ENCODE measurements around the gene CDON.
"Not testable (repeated sequence)": the region's sequence is repeated elsewhere in the genome, so short reads cannot be mapped to it uniquely, and the experiment has no call there.

The CDON gene

DNA sequence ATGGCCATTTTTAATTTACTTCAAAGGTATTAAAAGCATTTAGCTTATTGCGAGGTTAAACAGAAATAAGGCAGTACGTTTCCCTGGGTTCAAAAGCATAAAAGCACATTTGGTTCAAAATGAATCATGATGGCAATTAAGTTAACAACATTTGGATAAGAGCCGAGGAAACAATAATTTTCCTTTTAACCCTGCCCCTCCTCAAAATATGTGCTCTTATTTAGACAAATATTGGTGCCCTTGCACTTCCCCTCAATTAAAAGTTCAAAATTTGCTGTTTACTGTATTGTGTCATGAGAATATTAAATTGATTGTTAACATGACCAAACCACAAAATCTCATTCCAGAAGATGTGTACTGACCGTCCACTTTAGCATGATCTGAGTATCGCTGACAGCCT, 68.2 kb downstream of the CDON start:
- Mint-ChIP-seq H3K4me1 (peaks cover 53% of the 10 kb centered on the region), H3K9me3 (no peaks in the 10 kb centered on the region), H3K4me3 (no peak overlapping the region), H3K27ac (no peak overlapping the region), H3K27me3 (ENCODE audit: low read depth) (no peaks in the 10 kb centered on the region), H3K36me3 (ENCODE audit: low read depth) (peaks cover 84% of the 10 kb centered on the region)
- no peak for TF ChIP-seq CTCF (IDR thresholded peaks at IDR 0.05; ENCODE audit: unreplicated experiment in 3 of 3)

DNA sequence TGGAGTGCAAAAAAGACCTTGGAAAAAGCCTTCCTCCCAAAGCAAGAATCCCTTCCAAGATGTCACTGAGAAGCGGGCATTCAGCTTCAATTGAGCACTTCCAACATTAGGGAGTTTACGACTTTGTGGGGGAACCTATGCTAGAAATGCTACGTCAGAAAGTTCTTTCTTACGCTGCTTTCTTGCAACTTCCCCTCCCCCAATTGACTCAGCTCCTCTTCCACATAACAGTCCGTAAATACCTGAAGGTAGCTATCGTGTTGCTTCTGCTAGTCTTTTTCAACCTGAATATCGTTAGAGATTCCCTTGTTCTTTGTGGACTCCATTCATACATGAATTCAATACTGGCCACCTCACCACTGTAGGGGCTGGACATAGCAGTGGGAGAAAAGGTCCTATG, 69.8 kb downstream of the CDON start:
- Mint-ChIP-seq H3K4me3 (no peak overlapping the region), H3K4me1 (peaks cover 57% of the 10 kb centered on the region), H3K36me3 (ENCODE audit: low read depth) (peaks cover 82% of the 10 kb centered on the region), H3K27ac (peak overlapping the region; percentile 7 to 74 (median 41)), H3K27me3 (ENCODE audit: low read depth) (no peaks in the 10 kb centered on the region), H3K9me3 (no peaks in the 10 kb centered on the region)
- no peak for TF ChIP-seq CTCF (IDR thresholded peaks at IDR 0.05; ENCODE audit: unreplicated experiment in 3 of 3)

DNA sequence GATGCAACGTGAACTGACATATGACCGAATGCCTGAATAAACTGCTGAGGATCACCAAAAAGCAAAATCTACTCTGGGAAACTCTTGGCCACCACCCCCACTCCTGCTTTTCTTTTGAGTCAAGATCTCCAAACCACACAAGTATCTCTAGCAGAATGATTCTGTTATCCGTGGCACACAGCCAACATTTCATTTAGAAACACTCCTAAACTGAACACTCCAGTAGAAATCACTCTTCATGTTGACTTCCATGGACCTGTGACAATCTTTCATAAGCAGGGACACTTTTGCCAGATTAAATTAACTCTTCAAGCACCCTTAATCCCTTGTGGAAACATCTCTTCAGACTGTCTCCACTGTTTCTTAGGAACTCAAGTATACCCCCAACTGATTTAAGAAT, 72.4 kb downstream of the CDON start:
- Mint-ChIP-seq H3K4me3 (peak overlapping the region in 1 of 3 experiments; percentile 3), H3K4me1 (peaks cover 58% of the 10 kb centered on the region), H3K27me3 (ENCODE audit: low read depth) (no peaks in the 10 kb centered on the region), H3K27ac (peak overlapping the region; percentile 68 to 81 (median 78)), H3K9me3 (no peaks in the 10 kb centered on the region), H3K36me3 (ENCODE audit: low read depth) (peaks cover 83% of the 10 kb centered on the region)
- TF ChIP-seq CTCF (IDR thresholded peaks at IDR 0.05; ENCODE audit: unreplicated experiment in 3 of 3) = no peak

GRCh38 chr11:125987066-125987641, 75.5 kb downstream of the CDON start:
- Mint-ChIP-seq H3K9me3 (no peaks in the 10 kb centered on the region), H3K27me3 (ENCODE audit: low read depth) (no peaks in the 10 kb centered on the region), H3K4me3 (no peak overlapping the region), H3K4me1 (peaks cover 34% of the 10 kb centered on the region), H3K27ac (peak overlapping the region in 2 of 3 experiments; percentile 30 to 51), H3K36me3 (ENCODE audit: low read depth) (peaks cover 75% of the 10 kb centered on the region)
- TF ChIP-seq CTCF (IDR thresholded peaks at IDR 0.05; ENCODE audit: unreplicated experiment in 3 of 3) = no peak

- Mint-ChIP-seq H3K4me1 (peaks cover 27% of the 10 kb centered on the region), H3K36me3 (ENCODE audit: low read depth) (peaks cover 76% of the 10 kb centered on the region)
- H3K27ac Mint-ChIP-seq; H3K4me3 Mint-ChIP-seq; H3K9me3 Mint-ChIP-seq; H3K27me3 Mint-ChIP-seq (ENCODE audit: low read depth): not testable (repeated sequence)
These were observed 76.7 kb downstream of the CDON start for GRCh38 chr11:125985956-125986355.

- no peak for TF ChIP-seq CTCF (IDR thresholded peaks at IDR 0.05; ENCODE audit: unreplicated experiment in 3 of 3)
- H3K4me3 Mint-ChIP-seq = no peak overlapping the region
- H3K9me3 Mint-ChIP-seq = no peaks in the 10 kb centered on the region
- no peaks in the 10 kb centered on the region for H3K27me3 Mint-ChIP-seq (ENCODE audit: low read depth)
- no peak overlapping the region for H3K27ac Mint-ChIP-seq
- H3K36me3 Mint-ChIP-seq (ENCODE audit: low read depth) = peaks cover 69% of the 10 kb centered on the region
- peaks cover 21% of the 10 kb centered on the region for H3K4me1 Mint-ChIP-seq
These were observed 80.3 kb downstream of the CDON start for GRCh38 chr11:125982348-125982730.

All from nephron (organoid).